Stimulated activated CD8-positive, alpha-beta memory T cell treated with anti-CD3 and anti-CD28 coated beads, Interleukin-15, amount 100 ng/mL, for 24 hours (primary cell): Measurements from ENCODE around the gene RDM1.
"Not testable (repeated sequence)": the region's sequence is repeated elsewhere in the genome, so short reads cannot be mapped to it uniquely, and the experiment has no call there.

Experiments used
- DNase-seq: peaks from one replicate; pipeline ENCODE4 v3.0.0-alpha.2; 2020; ENCODE audit warnings: low read depth

RDM1 gene, protein sequence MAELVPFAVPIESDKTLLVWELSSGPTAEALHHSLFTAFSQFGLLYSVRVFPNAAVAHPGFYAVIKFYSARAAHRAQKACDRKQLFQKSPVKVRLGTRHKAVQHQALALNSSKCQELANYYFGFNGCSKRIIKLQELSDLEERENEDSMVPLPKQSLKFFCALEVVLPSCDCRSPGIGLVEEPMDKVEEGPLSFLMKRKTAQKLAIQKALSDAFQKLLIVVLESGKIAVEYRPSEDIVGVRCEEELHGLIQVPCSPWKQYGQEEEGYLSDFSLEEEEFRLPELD

DNA sequence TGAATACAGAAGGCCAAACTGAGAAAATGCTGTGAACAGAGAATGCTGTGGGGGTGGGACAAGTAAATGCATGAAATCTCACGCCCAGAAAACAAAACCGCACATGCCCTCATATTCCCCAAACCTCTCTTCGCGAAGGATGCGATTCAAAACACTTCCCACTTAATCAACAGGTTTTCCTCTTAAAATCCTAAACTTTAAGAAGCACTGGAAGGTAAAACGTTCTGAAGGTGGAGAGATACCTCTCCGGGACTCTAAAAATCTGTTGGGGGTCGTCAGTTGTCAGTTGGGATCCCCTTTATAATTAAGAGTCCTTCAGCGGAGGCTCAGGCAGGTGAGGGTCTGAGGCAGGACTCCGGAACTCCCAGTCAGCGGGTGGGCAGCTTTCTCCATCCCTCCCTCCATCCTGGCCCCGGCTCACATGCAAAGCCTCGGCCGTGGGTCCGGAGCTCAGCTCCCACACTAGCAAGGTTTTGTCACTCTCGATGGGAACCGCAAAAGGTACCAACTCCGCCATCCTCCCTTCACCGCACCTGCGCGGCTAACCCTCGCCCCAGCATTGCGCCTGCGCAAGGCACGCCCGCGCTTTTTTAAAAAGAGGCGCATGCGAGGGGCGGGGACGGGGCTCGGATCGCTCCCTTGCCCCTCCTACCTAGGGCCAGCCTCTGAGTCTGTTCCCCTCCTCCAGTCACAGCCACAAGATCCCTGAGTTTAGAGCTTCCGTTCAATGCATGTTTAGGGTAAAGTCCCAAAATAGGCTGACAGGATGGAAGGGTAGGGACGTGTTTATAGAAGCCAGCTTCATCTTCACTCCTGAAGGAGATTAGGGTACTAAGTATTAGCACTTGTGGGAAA is at the start of gene RDM1:
Gene RDM1 (minus strand): TSS at position 563 of the 855 bp plus-strand sequence. CDS start 46 bp downstream, at position 517.
- peak; percentile 70 for DNase-seq

DNA sequence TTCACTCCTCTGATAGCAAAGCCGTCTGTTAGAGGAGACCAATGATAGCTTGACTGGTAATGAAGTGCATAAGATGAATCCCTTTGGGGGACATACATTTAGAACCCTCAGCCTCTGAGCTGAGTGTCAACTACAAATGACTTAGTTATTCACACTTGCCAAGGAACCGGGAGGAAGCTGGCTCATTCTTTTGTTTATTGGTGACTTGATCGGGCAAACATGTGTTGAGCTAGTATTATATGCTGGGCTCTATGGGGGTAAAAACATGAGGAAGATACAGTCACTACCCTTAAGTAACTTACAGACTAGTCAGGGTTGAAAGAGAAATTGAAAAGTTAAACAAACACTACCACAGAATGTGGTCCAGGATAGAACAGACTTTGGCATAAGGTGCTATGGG is 47.8 kb upstream of the RDM1 start:
- DNase-seq: no peak

DNA sequence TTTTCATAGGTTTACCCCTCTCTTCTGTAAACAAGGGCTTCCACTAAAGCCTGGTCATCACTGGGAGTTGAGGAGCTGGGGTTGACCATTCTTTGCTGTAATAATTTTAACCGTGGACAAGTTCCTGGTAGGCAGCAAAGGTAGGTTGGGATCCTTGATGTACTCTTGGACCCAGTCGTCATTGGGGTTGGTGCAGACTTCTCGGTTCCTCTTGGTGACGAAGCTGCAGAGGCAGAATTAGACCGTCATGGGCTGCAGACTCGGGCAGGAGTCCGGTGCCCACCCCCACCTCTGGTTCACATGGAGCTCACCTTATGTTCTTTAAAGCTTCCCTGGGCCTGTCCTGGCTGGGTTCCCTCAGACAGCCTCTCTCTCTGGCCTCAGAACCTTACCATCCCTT is 46.9 kb upstream of the RDM1 start:
- no peak for DNase-seq

DNA sequence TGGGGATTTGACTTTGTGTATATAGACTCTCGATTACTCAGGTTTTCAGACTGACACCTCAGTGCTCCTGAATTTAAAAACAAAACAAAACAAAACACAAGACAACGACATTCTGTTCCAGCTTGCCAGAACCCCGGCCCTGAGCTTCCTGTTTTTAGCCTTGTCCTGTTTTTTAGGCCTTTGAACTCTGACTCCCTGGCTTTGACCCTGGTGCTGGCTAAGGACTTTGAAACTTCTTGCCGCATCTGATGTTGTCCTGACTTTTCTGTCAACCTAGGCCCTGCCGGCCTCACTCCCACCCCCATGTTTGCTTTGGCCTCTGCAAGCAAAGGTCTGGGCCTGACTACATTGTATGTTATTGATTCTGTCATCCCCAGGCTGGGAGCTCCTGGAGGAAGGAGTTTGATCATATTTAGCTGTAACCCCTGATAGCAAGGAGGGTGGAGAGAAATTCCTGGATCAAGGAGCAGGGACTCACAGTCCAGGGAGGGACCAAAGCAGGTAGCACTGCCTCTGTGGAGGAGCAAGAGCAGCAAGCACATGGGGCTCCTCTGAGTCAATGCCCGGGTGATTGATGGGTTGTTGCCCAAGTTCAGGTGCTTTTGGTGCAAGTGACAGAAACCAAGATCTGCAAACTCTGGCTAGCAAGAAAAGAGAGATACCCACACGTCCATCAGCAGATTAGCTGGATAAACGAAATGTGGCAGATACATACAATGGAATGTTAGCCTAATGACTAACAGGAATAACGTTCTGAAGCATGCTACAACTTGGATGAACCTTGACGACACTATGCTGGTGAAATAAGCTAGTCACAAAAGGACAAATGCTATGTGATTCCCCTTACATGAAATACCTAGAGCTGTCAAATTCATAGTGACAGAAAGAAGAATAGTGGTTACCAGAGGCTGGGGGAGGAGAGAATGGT is 43.0 kb upstream of the RDM1 start:
- no peak for DNase-seq

DNA sequence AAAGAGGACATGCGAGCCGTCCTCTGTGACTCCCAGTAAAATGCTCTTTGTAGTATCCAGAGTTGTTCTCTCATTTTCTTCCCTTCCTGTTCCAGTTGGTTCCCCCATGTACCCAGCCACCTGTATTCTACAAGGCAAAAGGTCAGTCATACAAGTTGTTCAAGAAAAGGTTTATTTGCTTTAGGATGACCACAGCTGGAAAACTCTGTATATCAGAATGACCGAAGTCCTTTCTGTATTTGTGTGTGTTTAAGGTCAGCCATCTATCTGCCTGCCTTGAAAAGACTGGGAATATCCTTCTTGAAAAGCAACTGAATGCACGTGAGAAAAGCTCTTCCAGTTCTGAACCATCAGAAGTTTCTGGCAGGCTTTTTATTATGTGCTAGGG is 42.4 kb upstream of the RDM1 start:
- DNase-seq: no peak

DNA sequence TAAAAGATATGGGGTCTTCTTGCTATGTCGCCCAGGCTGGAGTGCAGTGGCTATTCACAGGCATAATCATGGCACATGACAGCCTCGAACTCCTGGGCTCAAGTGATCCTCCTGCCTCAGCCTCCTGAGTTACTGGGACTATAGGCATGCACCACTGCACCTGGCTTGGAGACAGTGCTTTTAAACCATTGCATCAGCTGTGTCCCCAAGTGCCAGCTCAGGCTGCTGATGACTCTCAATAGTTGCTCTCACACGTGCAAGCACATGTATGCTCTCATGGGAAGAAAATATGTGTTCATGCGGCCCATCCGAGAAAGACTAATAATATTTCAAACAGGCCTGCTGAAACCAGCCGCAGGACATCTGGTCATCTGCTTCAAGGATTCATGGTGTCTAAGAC is 42.0 kb upstream of the RDM1 start:
- no peak for DNase-seq

DNA sequence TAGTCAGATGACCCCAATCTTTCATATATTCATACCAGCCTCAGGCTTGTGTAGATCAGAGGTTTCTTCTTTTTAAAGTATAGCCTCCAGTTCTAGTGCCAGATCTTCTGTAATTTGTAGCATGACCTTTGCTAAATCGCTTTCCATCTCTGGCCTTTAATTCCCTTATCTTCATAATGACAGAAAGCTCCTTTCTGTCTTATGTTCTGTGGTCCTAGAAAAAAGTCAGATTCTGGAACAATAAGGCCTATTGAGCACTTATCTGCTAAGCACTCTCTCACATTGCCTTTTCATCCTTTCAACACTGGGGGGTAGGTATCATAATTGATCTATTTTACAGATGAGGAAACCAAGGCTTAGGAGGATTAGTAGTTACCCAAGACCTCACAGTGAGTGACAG is 41.5 kb upstream of the RDM1 start:
- DNase-seq: no peak

DNA sequence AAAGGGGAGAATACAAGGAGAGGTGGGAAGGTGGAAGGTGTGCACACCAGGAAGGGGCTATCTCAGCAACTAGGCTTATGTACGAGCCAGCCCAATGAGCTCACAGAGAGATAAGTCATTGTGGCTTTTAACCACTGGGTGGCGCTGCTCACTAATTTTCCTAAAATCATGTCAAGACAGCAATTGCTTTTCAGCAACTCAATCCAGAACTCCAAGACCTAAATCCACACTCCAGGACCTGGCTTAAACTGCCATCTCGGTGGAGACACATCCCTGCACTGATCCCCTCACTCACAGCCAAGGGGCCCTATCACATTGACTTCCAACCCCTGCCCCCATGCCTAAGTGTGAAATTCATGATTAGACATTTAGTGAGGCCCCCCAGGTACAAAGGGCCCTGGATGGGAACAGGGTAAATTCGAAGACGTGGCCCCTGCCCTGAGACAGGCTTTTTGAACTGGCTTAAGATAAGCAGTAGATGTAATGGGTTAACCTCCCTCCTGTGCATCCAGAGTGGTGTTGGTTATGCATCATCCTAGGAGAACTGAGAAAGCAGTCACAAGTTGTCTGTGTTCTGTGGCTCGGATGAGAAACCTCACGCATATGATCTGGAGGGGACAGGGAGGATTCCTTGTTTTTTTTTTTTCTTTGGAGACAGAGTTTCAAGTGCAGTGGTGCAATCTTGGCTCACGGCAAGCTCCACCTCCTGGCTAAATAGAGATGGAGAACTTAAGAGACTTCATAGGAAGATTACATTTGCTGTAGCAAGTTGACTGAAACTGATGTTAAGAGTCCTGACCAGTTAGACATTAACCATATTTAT is 39.2 kb upstream of the RDM1 start:
- DNase-seq: peak; percentile 38

DNA sequence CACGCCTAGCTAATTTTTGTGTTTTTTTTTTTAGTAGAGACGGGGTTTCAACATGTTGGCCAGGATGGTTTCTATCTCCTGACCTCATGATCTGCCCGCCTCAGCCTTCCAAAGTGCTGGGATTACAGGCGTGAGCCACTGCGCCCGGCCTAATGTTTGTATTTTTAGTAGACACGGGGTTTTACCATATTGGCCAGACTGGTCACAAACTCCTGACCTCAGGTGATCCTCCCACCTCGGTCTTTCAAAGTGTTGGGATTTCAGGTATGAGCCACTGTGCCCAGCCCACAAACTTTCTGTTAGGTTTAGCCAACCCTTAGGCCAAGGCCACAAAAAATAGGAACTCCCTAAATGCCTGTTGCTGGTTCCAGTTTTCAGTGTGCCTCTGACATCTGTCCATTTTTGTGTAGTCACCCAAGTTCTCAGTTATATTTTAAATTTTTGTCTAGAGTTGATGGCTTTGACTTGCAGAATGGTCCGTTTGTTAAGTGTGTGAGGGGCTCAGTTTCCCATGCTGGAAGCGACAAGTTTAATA is 38.0 kb upstream of the RDM1 start:
- DNase-seq: no peak

DNA sequence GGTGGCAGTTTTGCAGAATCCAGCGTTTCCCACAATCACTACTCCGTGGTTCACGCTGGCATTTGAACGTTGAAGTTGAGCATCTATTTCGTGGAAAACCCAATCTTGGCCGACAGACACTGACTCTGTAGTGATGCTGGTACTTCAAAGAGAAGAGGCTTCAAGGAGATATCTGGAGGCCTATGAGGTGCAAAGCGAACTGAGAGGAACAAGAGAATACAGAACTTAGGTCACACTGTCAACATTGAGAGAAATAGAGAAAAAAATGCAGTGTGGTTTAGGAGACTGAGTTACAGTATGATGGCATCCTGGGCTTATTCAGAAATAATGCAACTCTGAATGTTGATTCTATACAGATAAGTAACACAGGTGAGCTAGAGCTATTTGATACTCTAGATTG is 34.7 kb upstream of the RDM1 start:
- no peak for DNase-seq

DNA sequence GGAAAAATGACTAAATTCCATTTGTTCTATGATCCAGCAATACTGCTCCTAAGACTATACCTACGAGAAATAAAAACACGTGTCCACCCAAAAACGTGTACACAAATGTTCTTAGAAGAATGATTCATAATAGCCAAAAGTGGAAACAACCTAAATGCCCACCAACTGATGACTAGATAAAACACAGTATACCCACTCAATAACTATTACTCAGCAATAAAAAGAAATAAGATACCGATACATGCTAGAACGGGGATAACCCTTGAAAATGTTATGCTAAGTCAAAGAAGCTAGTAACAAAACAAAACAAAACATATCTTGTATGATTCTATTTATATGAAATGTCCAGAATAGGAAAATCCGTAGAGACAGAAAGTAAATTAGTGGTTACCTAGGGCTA is 33.1 kb upstream of the RDM1 start:
- no peak for DNase-seq

DNA sequence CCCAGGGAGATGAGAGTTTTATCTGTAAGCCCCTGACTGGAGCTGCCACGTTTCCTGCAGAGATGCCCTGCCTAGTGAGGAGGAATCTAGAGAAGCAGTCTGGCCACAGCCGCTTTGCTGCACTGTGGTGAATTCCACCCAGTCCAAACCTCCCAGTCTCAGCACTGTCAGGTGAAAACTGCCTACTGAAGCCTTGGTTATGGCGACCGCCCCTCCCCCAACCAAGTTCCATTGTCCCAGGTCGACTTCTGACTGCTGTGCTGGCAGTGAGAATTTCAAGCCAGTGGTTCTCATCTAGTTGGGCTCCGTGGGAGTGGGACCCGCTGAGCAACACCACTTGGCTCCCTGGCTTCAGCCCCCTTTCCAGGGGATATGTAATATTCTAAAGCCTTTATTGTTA is 23.1 kb upstream of the RDM1 start:
- no peak for DNase-seq

DNA sequence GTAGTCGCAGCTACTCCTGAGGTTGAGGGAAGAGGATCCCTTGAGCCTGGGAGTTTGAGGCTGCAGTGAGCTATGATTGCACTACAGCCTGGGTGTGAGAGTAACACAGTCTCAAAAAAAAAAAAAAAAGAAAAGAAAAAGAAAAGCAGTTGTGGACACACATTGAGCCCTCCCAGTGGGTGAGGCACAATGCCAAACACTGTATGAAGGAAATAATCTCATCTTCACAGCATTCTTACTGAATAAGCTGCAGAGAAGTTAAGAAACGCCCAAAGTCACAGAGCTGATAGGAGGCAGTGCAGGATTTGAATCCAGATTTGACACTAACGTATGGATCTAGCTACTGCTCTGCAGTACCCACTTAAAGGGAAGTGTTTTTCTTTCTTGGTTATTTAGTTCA is 18.8 kb upstream of the RDM1 start:
- DNase-seq: no peak

DNA sequence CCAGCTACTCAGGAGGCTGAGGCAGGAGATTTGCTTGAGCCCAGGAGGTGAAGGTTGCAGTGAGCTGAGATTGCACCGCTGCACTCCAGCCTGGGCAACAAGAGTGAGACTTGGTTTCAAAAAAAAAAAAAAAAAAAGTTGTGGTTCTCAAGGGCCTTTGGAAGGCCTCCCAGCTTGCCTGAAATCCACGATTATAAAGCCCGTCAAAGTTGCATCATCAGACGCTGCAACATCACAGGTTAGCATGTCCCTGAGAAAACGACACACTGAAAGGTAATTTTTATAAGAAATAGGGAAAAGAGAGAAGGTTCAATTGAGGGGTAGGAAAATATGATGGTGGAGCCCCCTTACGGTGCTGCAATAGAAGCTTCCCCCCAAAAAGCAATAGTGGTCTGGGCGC is 17.5 kb upstream of the RDM1 start:
- no peak for DNase-seq

DNA sequence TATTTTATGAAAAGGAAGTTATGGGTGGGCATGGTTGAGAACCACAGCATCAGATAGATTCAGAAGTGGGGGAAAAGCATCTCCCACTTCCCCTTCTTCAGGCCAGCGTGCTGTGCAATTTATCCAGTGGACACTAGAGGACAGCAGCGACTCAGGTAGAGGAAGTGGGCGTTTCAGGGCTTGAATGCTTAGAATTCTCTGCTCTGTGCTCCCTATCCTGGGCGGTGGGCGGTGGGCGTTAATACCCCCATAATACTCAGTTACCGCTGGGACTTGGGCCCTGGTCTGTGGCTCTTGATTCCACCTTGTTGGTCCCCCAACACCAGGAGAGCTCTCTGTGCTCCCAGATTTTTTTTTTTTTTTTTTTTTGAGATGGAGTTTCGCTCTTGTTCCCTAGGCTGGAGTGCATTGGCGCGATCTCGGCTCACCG is 16.6 kb upstream of the RDM1 start:
- DNase-seq: no peak

DNA sequence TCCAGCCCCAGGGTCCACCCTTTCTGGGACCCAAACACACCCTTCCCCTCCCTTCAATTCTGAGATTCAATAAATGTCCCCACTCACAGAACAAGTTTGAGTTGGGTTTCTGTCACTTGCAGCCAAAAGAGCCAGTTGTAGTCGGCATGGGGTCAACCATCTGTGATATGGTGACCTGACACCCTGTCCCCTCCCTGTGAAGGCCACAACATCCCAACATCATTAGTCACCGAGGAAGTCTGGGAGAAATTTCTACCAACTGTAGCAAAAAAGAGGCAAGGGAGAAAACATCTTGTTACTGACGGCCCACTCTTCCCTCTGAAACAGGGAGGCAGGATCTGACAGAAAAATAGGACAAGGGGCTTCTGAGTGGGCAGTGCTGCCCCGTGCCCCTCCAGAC is 13.6 kb upstream of the RDM1 start:
- DNase-seq: no peak

DNA sequence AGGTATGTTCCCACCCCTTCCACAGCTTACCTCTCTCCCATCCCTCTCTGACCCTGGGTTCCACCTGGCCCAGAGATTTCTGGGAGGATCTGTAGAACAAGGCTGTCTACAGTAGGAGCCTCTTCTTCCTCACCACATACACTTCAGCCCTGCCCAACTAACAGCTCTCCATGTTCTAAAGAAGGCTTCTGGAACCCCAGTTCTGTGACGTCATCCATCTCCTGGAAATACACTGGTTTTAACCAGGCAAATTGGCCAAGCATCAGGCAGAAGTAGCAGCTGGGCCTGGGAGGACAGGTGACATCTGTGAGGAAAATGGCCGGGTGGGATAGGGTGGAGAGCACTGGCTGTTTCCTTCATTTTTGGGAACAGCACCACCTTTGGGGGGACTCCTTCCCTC is 13.0 kb upstream of the RDM1 start, which contains the start of gene LYZL6:
Gene LYZL6 (minus strand): TSS at position 177 of the 400 bp plus-strand sequence. CDS start 4,357 bp downstream, outside the sequence.
- DNase-seq: no peak

DNA sequence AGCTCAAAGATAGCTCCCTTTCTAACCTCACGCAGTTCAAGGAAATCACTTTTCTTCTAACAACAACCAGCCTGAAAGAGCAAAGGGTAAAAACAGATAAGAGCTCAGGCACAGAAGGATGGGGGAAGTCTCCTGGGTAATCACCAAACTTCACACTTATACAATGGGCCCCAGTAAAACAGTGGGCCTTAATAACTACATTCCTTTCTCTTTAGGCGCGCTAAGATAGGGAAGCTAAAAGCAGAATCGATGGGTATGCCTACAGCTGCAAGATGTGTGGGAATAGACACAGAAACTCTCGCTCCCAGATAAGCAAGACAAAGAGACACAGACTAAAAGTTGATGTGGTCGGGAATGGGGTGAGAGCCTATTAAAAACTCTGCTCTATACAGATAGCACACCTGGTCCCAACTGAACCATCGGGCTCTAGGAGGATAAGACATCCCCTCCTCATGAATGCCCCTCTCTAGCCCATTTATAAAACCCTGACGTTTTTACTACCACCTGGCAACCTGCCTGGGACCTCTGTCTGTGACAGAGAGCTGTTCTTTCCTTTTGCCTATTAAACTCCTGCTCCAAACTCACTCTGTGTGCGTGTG is 12.1 kb upstream of the RDM1 start:
- no peak for DNase-seq

DNA sequence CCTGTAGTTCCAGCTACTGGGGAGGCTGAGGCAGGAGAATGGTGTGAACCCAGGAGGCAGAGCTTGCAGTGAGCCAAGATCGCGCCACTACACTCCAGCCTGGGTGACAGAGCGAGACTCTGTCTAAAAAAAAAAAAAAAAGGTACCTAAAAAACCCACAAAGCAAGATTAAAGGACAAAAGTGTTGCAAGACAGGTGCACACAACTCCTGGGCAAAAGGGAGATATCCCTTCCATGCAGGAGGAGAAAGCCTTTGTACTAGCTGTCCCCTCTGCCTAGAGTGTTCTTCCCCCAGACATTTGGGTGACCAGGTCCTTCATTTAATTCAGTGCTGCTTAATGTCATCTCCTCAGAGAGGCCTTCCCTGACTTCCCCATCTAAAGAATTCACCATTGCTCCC is 7.9 kb upstream of the RDM1 start:
- DNase-seq: not testable (repeated sequence)

DNA sequence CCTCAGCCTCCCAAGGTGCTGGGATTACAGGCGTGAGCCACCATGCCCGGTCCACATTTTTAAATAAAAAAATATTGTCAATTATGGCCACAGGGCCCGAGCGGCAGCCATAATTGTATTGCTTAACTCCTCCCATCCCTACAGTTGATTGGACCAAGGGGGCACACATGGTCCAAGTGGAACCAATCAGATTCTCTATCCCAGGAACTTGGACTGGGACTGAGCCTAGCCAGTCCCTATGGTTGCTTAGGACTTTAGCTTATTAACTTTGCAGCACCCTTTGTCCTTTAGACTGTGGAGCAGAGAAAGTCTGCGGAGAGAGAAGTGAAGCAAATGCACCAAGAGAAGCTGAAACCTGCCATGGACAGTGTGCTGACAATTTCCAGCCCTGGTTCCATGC is 5.5 kb upstream of the RDM1 start:
- DNase-seq: no peak

DNA sequence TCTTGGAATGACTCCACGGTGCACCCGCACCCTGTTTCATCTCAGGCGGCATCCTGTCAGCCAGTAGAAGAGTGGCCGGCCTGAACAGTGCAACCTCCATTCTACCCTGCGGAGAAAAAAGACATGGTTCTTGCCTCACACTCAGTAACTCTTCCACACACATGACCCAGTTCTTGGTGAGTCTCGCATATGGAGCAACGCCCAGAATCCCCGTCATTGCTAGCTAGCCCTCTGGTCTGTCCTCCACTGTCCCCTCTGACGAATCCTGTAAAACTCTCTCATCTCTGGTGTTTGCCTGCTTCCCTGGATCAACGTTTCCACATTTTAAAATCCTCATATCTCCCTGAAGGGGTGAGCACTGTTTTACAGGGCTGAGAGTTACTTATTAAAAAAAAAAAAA is 4.2 kb upstream of the RDM1 start:
- DNase-seq: no peak
